Upper lobe of right lung (tissue), 1 donor: Measurements from ENCODE around the gene OR4D5. TPM values are rescaled to one million over a fixed set of nuclear protein-coding genes. Genes with fewer than 3 reads are reported as not detected.

ENCODE experiments used
- ATAC-seq: fragments of 200-7000 bp; cut with Tn5 transposase; one replicate; pipeline ENCODE4 v1.9.1; 2020; ENCODE audit warnings: mild to moderate bottlenecking, moderate library complexity
- DNase-seq: peaks from one replicate; pipeline ENCODE4 v3.0.0-alpha.2; 2020
- H3K27ac ChIP-seq: fragments of 200-600 bp; one replicate; pipeline ENCODE4 v1.8.0; 2022
- H3K27me3 ChIP-seq: fragments of 200-600 bp; one replicate; pipeline ENCODE4 v1.8.0; 2022; ENCODE audit warnings: mild to moderate bottlenecking
- H3K36me3 ChIP-seq: fragments of 200-600 bp; one replicate; pipeline ENCODE4 v1.8.0; 2022
- H3K4me1 ChIP-seq: fragments of 200-600 bp; one replicate; pipeline ENCODE4 v1.8.0; 2022
- H3K4me3 ChIP-seq: fragments of 200-600 bp; one replicate; pipeline ENCODE4 v1.8.0; 2022; ENCODE audit warnings: mild to moderate bottlenecking
- H3K9me3 ChIP-seq: fragments of 200-600 bp; one replicate; pipeline ENCODE4 v1.8.0; 2022
- CTCF ChIP-seq: fragments of 200-600 bp; IDR thresholded peaks from one replicate; pipeline ENCODE4 v1.8.0; 2022; ENCODE audit warnings: antibody characterized with exemption
- intact Hi-C: fragments of 100-400 bp; cut with DNase I; formaldehyde crosslinking; loops from one replicate; pipeline ENCODE4 v1.11.0; 2022
- long read RNA-seq: library from polyadenylated mRNA; unstranded; transcript quantifications from one replicate; pipeline ENCODE4 v2.0.0, GENCODE V29; 2021
- total RNA-seq: library from RNA; stranded (reverse); fragmentation: NEBNext Ultra II Directional; extraction: Animal tissue kit (Norgen Biotek cat#: 25700); gene quantifications from one replicate; pipeline ENCODE4 v1.2.1, GENCODE V29; 2021
- donor health status: DM: no; HTN: yes; CAD: no; lungs with severe emphysema.

The OR4D5 gene
- not detected for total RNA-seq
- long read RNA-seq = 0 reads

DNA sequence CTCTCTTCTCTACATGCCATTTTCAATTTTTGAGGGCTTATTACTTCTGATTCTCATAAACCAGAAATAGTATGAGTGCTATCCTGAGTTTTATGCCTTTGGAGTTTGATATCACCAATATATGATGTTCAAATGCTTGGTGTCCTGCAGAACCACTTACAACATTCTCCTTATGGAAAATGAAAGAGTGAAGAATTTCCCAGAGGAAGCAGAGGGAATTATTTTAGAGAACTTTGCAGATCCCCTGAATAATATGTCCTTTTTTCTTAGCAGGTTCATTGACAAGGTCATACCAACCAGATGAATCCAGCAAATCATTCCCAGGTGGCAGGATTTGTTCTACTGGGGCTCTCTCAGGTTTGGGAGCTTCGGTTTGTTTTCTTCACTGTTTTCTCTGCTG is at the start of gene OR4D5:
TSS of gene OR4D5 (plus strand) at position 301 of the 400 bp plus-strand sequence. CDS start at position 301, 0 bp downstream.
- intact Hi-C loops = no loop called here
- Histone ChIP-seq H3K36me3 (no peaks in the 10 kb centered on the region), H3K27ac (no peak within 1 kb of the TSS), H3K4me3 (no peak within 1 kb of the TSS), H3K27me3 (no peaks in the 10 kb centered on the region), H3K4me1 (no peaks in the 10 kb centered on the region), H3K9me3 (no peaks in the 10 kb centered on the region)
- ATAC-seq (no peak), DNase-seq (no peak)
- TF ChIP-seq CTCF = no peak

GRCh38 chr11:123892031-123892430 is 47.4 kb upstream of the OR4D5 start:
- no peak for ATAC-seq

GRCh38 chr11:123899792-123900191 is 39.6 kb upstream of the OR4D5 start:
- Histone ChIP-seq H3K27ac (no peak overlapping the region), H3K4me3 (no peak overlapping the region), H3K36me3 (no peaks in the 10 kb centered on the region), H3K4me1 (no peaks in the 10 kb centered on the region), H3K9me3 (no peaks in the 10 kb centered on the region), H3K27me3 (no peaks in the 10 kb centered on the region)
- intact Hi-C loops = no loop called here
- DNase-seq (no peak), ATAC-seq (no peak)
- TF ChIP-seq CTCF = no peak

More at GRCh38 chr11:123892031-123892430, 47.4 kb upstream of the OR4D5 start:
- H3K36me3 ChIP-seq = no peaks in the 10 kb centered on the region
- no peaks in the 10 kb centered on the region for H3K9me3 ChIP-seq
- no peaks in the 10 kb centered on the region for H3K27me3 ChIP-seq
- TF ChIP-seq CTCF = no peak
- no peak overlapping the region for H3K4me3 ChIP-seq
- DNase-seq = no peak
- intact Hi-C loops = no loop called here
- H3K4me1 ChIP-seq = no peaks in the 10 kb centered on the region
- no peak overlapping the region for H3K27ac ChIP-seq

DNA sequence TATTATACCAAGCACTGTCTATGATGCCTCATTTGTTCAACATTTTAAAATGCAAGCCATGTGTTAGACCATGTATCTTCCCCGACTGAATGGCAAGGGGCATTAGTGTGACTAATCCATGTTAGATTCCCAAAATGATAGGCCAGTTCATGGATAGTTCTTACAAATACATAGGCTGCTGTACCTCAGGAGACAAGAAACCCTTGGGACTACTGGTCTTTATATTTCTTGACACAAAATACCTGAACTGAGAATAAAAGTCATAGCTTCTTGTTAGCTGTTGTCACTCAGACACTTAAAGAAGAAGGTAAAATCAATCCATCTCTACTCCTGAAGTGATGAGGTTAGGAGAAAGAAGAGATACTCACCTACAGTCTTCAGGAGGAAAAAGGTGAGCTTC is 37.5 kb upstream of the OR4D5 start, which contains the start of gene OR8D4:
TSS of gene OR8D4 (plus strand) at position 301 of the 400 bp plus-strand sequence. CDS start 4,265 bp downstream, outside the sequence.
- intact Hi-C loops = no loop called here
- no peak for DNase-seq

DNA sequence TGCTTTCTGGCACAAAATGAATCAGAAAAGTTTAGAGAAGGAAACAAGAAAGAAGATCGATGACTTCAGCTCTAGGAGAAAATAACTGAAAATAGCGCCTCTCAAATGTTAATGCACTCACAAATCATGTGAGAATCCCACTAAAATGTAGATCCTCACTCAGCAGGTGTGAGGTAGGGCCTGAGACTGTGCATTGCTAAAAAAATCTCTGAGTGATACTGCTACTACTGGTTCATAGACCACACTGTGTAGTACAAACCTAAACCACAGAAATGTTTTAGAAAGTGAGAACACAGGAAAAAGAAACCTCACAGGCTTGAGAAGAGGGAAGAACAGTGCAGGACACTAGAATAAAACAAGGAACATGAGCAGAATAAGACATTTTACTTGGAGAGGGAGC is 35.5 kb upstream of the OR4D5 start:
- Histone ChIP-seq H3K4me1 (no peaks in the 10 kb centered on the region), H3K27me3 (no peaks in the 10 kb centered on the region), H3K9me3 (no peaks in the 10 kb centered on the region), H3K4me3 (no peak overlapping the region), H3K36me3 (no peaks in the 10 kb centered on the region), H3K27ac (no peak overlapping the region)
- intact Hi-C loops = no loop called here
- no peak for DNase-seq
- no peak for TF ChIP-seq CTCF
- no peak for ATAC-seq

More for the DNA sequence above, 37.5 kb upstream of the OR4D5 start, which contains the start of gene OR8D4:
- no peak within 1 kb of the TSS for H3K27ac ChIP-seq
- no peaks in the 10 kb centered on the region for H3K36me3 ChIP-seq
- no peak for TF ChIP-seq CTCF
- H3K4me1 ChIP-seq = no peaks in the 10 kb centered on the region
- H3K4me3 ChIP-seq = no peak within 1 kb of the TSS
- ATAC-seq = no peak
- H3K9me3 ChIP-seq = no peaks in the 10 kb centered on the region
- no peaks in the 10 kb centered on the region for H3K27me3 ChIP-seq

DNA sequence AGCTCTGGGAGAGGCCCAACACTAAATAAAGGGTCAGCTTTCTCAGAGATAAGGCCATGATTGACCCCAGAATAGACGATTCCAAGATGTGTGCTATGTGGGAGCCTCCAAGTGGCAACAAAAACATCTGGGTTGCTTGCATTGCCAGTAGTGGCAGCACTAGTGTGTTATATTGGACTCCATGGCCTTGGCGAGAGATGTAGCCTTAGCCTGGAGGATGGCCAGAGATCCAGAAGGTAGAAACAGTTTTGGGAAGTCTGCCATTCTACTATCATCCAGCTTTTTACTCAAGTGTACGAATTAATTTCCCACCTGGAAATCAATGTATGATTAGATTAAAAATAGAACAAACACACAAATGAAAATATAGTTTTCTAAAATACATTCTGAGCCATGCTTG is 34.5 kb upstream of the OR4D5 start:
- H3K36me3 ChIP-seq = no peaks in the 10 kb centered on the region
- intact Hi-C loops = no loop called here
- H3K9me3 ChIP-seq = no peaks in the 10 kb centered on the region
- TF ChIP-seq CTCF = no peak
- no peaks in the 10 kb centered on the region for H3K27me3 ChIP-seq
- ATAC-seq = no peak
- no peaks in the 10 kb centered on the region for H3K4me1 ChIP-seq
- no peak overlapping the region for H3K4me3 ChIP-seq
- no peak overlapping the region for H3K27ac ChIP-seq
- DNase-seq = no peak
